ENCODE results near the gene GPC5.

GPC5 gene

GRCh38 chr13:91630946-91631345 lies 232.5 kb downstream of the GPC5 start:
- H3K9ac ChIP-seq (ENCODE audit: low read depth in 1 of 2, low read length in 2 of 2): no peak overlapping the region
- H3K27ac ChIP-seq (ENCODE audit: low read depth in 2 of 2, low read length in 2 of 2): no peak overlapping the region
- no peak overlapping the region for H3K4me3 ChIP-seq (ENCODE audit: low read length in 2 of 2)
- no peaks in the 10 kb centered on the region for H3K27me3 ChIP-seq (ENCODE audit: control insufficient read depth in 2 of 2, insufficient read depth in 2 of 2, low read length in 2 of 2)
- H3K36me3 ChIP-seq (ENCODE audit: control insufficient read depth in 2 of 2, insufficient read depth in 2 of 2, low read length in 2 of 2): no peaks in the 10 kb centered on the region
- no peaks in the 10 kb centered on the region for H3K4me1 ChIP-seq (ENCODE audit: control insufficient read depth in 2 of 2, insufficient read depth in 2 of 2, low read length in 2 of 2)
- no peaks in the 10 kb centered on the region for H3K9me3 ChIP-seq (ENCODE audit: control insufficient read depth in 2 of 2, low read length in 2 of 2)

- no peak overlapping the region for H3K9ac ChIP-seq (ENCODE audit: low read depth in 1 of 2, low read length in 2 of 2)
- no peak overlapping the region for H3K27ac ChIP-seq (ENCODE audit: low read depth in 2 of 2, low read length in 2 of 2)
- no peaks in the 10 kb centered on the region for H3K9me3 ChIP-seq (ENCODE audit: control insufficient read depth in 2 of 2, low read length in 2 of 2)
- H3K27me3 ChIP-seq (ENCODE audit: control insufficient read depth in 2 of 2, insufficient read depth in 2 of 2, low read length in 2 of 2): no peaks in the 10 kb centered on the region
- no peaks in the 10 kb centered on the region for H3K4me1 ChIP-seq (ENCODE audit: control insufficient read depth in 2 of 2, insufficient read depth in 2 of 2, low read length in 2 of 2)
- no peak overlapping the region for H3K4me3 ChIP-seq (ENCODE audit: low read length in 2 of 2)
- H3K36me3 ChIP-seq (ENCODE audit: control insufficient read depth in 2 of 2, insufficient read depth in 2 of 2, low read length in 2 of 2): no peaks in the 10 kb centered on the region
Measured at GRCh38 chr13:91632086-91632485, 233.7 kb downstream of the GPC5 start.

- H3K9me3 ChIP-seq (ENCODE audit: control insufficient read depth in 2 of 2, low read length in 2 of 2): no peaks in the 10 kb centered on the region
- no peaks in the 10 kb centered on the region for H3K4me1 ChIP-seq (ENCODE audit: control insufficient read depth in 2 of 2, insufficient read depth in 2 of 2, low read length in 2 of 2)
Measured at GRCh38 chr13:91639330-91639729, 240.9 kb downstream of the GPC5 start.

GRCh38 chr13:91643394-91643793 lies 245.0 kb downstream of the GPC5 start:
- Histone ChIP-seq H3K27me3 (ENCODE audit: control insufficient read depth in 2 of 2, insufficient read depth in 2 of 2, low read length in 2 of 2) (no peaks in the 10 kb centered on the region), H3K4me1 (ENCODE audit: control insufficient read depth in 2 of 2, insufficient read depth in 2 of 2, low read length in 2 of 2) (no peaks in the 10 kb centered on the region), H3K36me3 (ENCODE audit: control insufficient read depth in 2 of 2, insufficient read depth in 2 of 2, low read length in 2 of 2) (no peaks in the 10 kb centered on the region), H3K27ac (ENCODE audit: low read depth in 2 of 2, low read length in 2 of 2) (no peak overlapping the region), H3K9me3 (ENCODE audit: control insufficient read depth in 2 of 2, low read length in 2 of 2) (no peaks in the 10 kb centered on the region), H3K4me3 (ENCODE audit: low read length in 2 of 2) (no peak overlapping the region), H3K9ac (ENCODE audit: low read depth in 1 of 2, low read length in 2 of 2) (no peak overlapping the region)

More at GRCh38 chr13:91639330-91639729, 240.9 kb downstream of the GPC5 start:
- Histone ChIP-seq H3K27me3 (ENCODE audit: control insufficient read depth in 2 of 2, insufficient read depth in 2 of 2, low read length in 2 of 2) (no peaks in the 10 kb centered on the region), H3K4me3 (ENCODE audit: low read length in 2 of 2) (no peak overlapping the region), H3K27ac (ENCODE audit: low read depth in 2 of 2, low read length in 2 of 2) (no peak overlapping the region), H3K36me3 (ENCODE audit: control insufficient read depth in 2 of 2, insufficient read depth in 2 of 2, low read length in 2 of 2) (no peaks in the 10 kb centered on the region), H3K9ac (ENCODE audit: low read depth in 1 of 2, low read length in 2 of 2) (no peak overlapping the region)

GRCh38 chr13:91644806-91645205 lies 246.4 kb downstream of the GPC5 start:
- Histone ChIP-seq H3K4me3 (ENCODE audit: low read length in 2 of 2) (no peak overlapping the region), H3K27me3 (ENCODE audit: control insufficient read depth in 2 of 2, insufficient read depth in 2 of 2, low read length in 2 of 2) (no peaks in the 10 kb centered on the region), H3K27ac (ENCODE audit: low read depth in 2 of 2, low read length in 2 of 2) (no peak overlapping the region), H3K36me3 (ENCODE audit: control insufficient read depth in 2 of 2, insufficient read depth in 2 of 2, low read length in 2 of 2) (no peaks in the 10 kb centered on the region), H3K9me3 (ENCODE audit: control insufficient read depth in 2 of 2, low read length in 2 of 2) (no peaks in the 10 kb centered on the region), H3K9ac (ENCODE audit: low read depth in 1 of 2, low read length in 2 of 2) (no peak overlapping the region), H3K4me1 (ENCODE audit: control insufficient read depth in 2 of 2, insufficient read depth in 2 of 2, low read length in 2 of 2) (no peaks in the 10 kb centered on the region)

GRCh38 chr13:91647361-91647990 lies 249.1 kb downstream of the GPC5 start:
- Histone ChIP-seq H3K27ac (ENCODE audit: low read depth in 2 of 2, low read length in 2 of 2) (no peak overlapping the region), H3K9me3 (ENCODE audit: control insufficient read depth in 2 of 2, low read length in 2 of 2) (no peaks in the 10 kb centered on the region), H3K4me3 (ENCODE audit: low read length in 2 of 2) (no peak overlapping the region), H3K4me1 (ENCODE audit: control insufficient read depth in 2 of 2, insufficient read depth in 2 of 2, low read length in 2 of 2) (no peaks in the 10 kb centered on the region), H3K9ac (ENCODE audit: low read depth in 1 of 2, low read length in 2 of 2) (no peak overlapping the region), H3K27me3 (ENCODE audit: control insufficient read depth in 2 of 2, insufficient read depth in 2 of 2, low read length in 2 of 2) (no peaks in the 10 kb centered on the region), H3K36me3 (ENCODE audit: control insufficient read depth in 2 of 2, insufficient read depth in 2 of 2, low read length in 2 of 2) (no peaks in the 10 kb centered on the region)

- Histone ChIP-seq H3K4me1 (ENCODE audit: control insufficient read depth in 2 of 2, insufficient read depth in 2 of 2, low read length in 2 of 2) (no peaks in the 10 kb centered on the region), H3K4me3 (ENCODE audit: low read length in 2 of 2) (no peak overlapping the region), H3K9me3 (ENCODE audit: control insufficient read depth in 2 of 2, low read length in 2 of 2) (no peaks in the 10 kb centered on the region), H3K36me3 (ENCODE audit: control insufficient read depth in 2 of 2, insufficient read depth in 2 of 2, low read length in 2 of 2) (no peaks in the 10 kb centered on the region), H3K27me3 (ENCODE audit: control insufficient read depth in 2 of 2, insufficient read depth in 2 of 2, low read length in 2 of 2) (no peaks in the 10 kb centered on the region), H3K9ac (ENCODE audit: low read depth in 1 of 2, low read length in 2 of 2) (no peak overlapping the region), H3K27ac (ENCODE audit: low read depth in 2 of 2, low read length in 2 of 2) (no peak overlapping the region)
Measured at GRCh38 chr13:91648012-91648411, 249.6 kb downstream of the GPC5 start.

- Histone ChIP-seq H3K9me3 (ENCODE audit: control insufficient read depth in 2 of 2, low read length in 2 of 2) (no peaks in the 10 kb centered on the region), H3K4me1 (ENCODE audit: control insufficient read depth in 2 of 2, insufficient read depth in 2 of 2, low read length in 2 of 2) (no peaks in the 10 kb centered on the region), H3K27ac (ENCODE audit: low read depth in 2 of 2, low read length in 2 of 2) (no peak overlapping the region), H3K36me3 (ENCODE audit: control insufficient read depth in 2 of 2, insufficient read depth in 2 of 2, low read length in 2 of 2) (no peaks in the 10 kb centered on the region), H3K27me3 (ENCODE audit: control insufficient read depth in 2 of 2, insufficient read depth in 2 of 2, low read length in 2 of 2) (no peaks in the 10 kb centered on the region), H3K9ac (ENCODE audit: low read depth in 1 of 2, low read length in 2 of 2) (no peak overlapping the region), H3K4me3 (ENCODE audit: low read length in 2 of 2) (no peak overlapping the region)
Measured at GRCh38 chr13:91649456-91649855, 251.0 kb downstream of the GPC5 start.

GRCh38 chr13:91652404-91653301 lies 254.2 kb downstream of the GPC5 start:
- no peaks in the 10 kb centered on the region for H3K9me3 ChIP-seq (ENCODE audit: control insufficient read depth in 2 of 2, low read length in 2 of 2)

GRCh38 chr13:91655731-91656130 lies 257.3 kb downstream of the GPC5 start:
- Histone ChIP-seq H3K27me3 (ENCODE audit: control insufficient read depth in 2 of 2, insufficient read depth in 2 of 2, low read length in 2 of 2) (no peaks in the 10 kb centered on the region), H3K4me3 (ENCODE audit: low read length in 2 of 2) (no peak overlapping the region), H3K36me3 (ENCODE audit: control insufficient read depth in 2 of 2, insufficient read depth in 2 of 2, low read length in 2 of 2) (no peaks in the 10 kb centered on the region), H3K4me1 (ENCODE audit: control insufficient read depth in 2 of 2, insufficient read depth in 2 of 2, low read length in 2 of 2) (no peaks in the 10 kb centered on the region), H3K27ac (ENCODE audit: low read depth in 2 of 2, low read length in 2 of 2) (no peak overlapping the region), H3K9me3 (ENCODE audit: control insufficient read depth in 2 of 2, low read length in 2 of 2) (no peaks in the 10 kb centered on the region), H3K9ac (ENCODE audit: low read depth in 1 of 2, low read length in 2 of 2) (no peak overlapping the region)

More at GRCh38 chr13:91652404-91653301, 254.2 kb downstream of the GPC5 start:
- no peaks in the 10 kb centered on the region for H3K27me3 ChIP-seq (ENCODE audit: control insufficient read depth in 2 of 2, insufficient read depth in 2 of 2, low read length in 2 of 2)
- H3K4me3 ChIP-seq (ENCODE audit: low read length in 2 of 2): no peak overlapping the region
- no peaks in the 10 kb centered on the region for H3K4me1 ChIP-seq (ENCODE audit: control insufficient read depth in 2 of 2, insufficient read depth in 2 of 2, low read length in 2 of 2)
- H3K36me3 ChIP-seq (ENCODE audit: control insufficient read depth in 2 of 2, insufficient read depth in 2 of 2, low read length in 2 of 2): no peaks in the 10 kb centered on the region
- no peak overlapping the region for H3K9ac ChIP-seq (ENCODE audit: low read depth in 1 of 2, low read length in 2 of 2)
- no peak overlapping the region for H3K27ac ChIP-seq (ENCODE audit: low read depth in 2 of 2, low read length in 2 of 2)
